Stimulated activated CD8-positive, alpha-beta memory T cell treated with anti-CD3 and anti-CD28 coated beads, Interleukin-4, amount 100 ng/mL, for 24 hours (primary cell): ENCODE results near the gene ASGR1.
"Not testable (repeated sequence)": the region's sequence is repeated elsewhere in the genome, so short reads cannot be mapped to it uniquely, and the experiment has no call there.

Source experiments
- DNase-seq: peaks from one replicate; pipeline ENCODE4 v3.0.0-alpha.2; 2020; ENCODE audit warnings: low read depth

Gene ASGR1

DNA sequence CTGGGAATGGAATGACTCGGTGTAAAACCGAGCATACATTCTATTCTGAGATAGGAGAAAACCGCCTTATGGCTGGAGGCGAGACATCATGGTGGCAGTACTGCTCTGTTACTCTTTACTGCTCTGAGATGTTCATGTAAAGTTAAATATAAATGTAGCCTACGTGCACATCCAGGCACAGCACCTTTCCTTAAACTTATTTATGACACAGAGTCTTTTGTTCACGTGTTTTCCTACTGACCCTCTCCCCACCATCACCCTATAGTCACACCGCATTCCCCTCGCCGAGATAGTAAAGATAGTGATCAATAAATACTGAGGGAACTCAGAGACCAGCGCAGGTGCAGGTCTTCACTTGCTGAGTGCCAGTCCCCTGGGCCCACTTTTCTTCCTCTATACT, 19.6 kb downstream of the ASGR1 start:
- not testable (repeated sequence) for DNase-seq

DNA sequence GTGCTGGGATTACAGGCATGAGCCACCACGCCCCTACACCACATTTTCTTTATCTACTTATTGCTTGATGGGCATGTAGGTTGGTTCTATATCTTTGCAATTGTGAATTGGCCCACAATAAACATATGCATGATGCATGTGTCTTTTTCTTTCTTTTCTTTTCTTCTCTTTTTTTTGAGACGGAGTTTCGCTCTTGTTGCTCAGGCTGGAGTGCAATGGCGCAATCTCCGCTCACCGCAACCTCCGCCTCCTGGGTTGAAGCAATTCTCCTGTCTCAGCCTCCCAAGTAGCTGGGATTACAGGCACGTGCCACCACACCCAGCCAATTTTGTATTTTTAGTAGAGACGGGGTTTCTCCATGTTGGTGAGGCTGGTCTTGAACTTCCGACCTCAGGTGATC, 20.7 kb downstream of the ASGR1 start:
- DNase-seq = not testable (repeated sequence)

DNA sequence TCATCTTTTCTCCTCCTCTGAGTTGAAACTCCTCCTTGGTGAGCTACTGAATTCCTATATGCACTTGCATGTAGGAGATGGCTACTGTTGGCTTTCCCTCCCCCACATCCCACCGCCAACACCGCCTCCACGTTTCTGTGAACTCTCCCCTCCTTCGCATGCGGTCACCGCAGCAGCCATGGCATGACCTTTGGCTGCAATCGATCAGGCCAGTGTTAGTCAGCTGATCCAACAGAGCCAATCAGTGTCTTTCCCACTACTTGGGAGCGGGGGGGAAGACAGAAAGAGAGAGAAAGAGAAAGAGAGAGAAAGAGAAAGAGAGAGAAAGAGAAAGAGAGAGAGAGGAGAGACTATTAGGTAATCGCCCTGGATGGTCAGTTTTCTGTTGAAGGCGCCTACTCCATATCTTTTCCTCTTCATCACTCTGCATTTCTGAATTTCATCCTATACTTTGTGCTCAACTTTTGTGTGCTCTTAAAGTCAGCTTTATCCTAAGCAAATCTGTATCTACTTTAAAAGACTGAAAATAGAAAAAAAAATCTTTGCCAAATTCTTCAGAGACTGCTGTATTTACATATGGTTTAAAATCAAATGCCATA, 22.7 kb downstream of the ASGR1 start:
- no peak for DNase-seq

DNA sequence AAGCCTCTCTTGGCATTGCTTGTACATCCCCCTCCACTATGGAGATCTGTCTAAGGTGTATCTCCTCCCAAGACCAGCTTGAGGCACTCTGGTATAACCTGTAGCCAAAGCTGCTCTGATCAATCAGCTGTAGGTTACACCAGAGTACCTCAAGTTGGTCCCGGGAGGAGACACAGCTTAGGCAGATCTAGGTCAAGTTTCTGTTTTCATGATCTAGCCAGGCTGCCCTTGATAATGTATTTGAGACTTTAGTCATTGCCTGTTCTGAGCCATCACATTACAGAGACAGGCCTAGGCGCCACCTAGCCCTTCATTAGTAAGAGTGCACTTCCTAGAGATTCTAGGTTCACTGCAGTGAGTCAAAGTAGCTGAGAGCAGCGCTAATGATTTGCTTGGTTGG, 31.4 kb downstream of the ASGR1 start:
- DNase-seq = no peak

GRCh38 chr17:7146115-7146514, 33.1 kb downstream of the ASGR1 start:
- DNase-seq = no peak

DNA sequence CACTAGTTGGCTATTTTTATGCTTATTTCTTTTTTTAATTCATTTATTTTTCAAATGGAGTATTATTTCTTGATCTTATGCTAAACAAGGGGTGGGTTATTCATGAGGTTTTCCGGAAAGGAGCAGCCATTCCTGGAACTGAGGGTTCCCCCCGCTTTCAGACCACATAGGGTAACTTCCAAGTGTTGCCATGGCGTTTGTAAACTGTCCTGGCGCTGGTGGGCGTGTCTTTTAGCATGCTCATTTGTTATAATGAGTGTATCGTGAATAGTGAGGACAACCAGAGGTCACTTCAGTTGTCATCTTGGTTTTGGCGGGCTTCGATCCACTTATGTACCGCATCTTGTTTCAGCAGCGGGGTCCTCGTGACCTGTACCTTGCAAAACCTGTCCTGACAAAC, 35.0 kb downstream of the ASGR1 start:
- DNase-seq = no peak

DNA sequence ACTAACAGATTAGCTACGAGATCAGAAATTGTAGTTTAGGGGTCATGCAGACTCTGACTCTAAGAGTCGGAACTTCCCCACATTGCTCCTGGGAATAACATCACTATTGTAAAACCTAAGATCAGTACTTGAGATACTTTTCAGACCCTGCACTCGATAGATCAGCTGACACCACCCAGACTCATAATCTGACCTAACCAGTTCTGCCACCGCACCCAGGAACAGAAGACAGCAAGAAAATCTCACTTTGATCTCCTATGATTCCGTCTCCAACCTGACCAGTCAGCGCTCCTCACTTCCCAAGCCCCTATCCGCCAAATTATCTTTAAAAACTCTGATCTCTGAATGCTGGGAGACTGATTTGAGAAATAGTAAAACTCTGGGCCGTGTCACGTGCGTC, 37.3 kb downstream of the ASGR1 start:
- DNase-seq = no peak

GRCh38 chr17:7139400-7139799, 39.8 kb downstream of the ASGR1 start:
- no peak for DNase-seq

- DNase-seq = no peak
Observed at GRCh38 chr17:7138800-7139381, 40.3 kb downstream of the ASGR1 start.

DNA sequence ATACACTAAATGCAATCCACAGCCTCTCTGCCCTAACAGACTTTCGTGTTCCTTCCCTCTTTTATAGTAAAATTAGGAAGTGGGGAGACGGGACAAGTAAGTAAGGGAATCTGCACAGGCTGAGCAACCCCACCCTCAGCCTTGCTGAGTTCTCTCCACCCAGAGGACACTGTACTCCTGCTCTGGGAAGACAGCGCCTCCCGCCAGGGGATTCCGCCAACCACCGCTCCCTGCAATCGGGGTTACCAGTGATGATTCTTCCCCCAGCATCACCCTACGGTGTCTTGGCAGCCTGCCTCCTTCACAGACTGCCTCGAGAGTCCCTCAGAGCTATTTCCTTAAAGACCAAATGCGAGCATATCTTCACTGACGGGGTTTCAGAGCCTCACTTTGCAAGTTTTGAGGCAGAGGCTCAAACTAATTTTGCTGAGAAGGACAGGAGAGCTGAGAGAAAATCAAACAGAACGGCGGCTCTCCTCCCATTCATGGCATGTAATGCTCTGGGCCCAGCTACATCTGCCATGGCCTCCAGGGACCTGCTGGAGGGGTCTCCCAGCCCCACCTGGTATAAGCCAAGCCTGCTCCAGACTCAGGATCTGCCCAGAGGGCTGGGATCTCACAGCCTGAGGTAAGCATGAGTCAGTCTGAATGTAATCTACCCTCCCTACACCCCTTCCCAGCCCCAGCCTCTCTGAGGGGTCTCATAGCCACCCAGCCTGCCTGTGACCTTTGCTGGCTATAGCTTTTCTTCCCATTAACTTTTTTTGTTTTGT, 41.8 kb downstream of the ASGR1 start:
- DNase-seq = no peak

GRCh38 chr17:7136266-7136877, 42.8 kb downstream of the ASGR1 start:
- DNase-seq = peak; percentile 63

- DNase-seq = no peak
Observed at GRCh38 chr17:7133916-7134315, 45.3 kb downstream of the ASGR1 start.

DNA sequence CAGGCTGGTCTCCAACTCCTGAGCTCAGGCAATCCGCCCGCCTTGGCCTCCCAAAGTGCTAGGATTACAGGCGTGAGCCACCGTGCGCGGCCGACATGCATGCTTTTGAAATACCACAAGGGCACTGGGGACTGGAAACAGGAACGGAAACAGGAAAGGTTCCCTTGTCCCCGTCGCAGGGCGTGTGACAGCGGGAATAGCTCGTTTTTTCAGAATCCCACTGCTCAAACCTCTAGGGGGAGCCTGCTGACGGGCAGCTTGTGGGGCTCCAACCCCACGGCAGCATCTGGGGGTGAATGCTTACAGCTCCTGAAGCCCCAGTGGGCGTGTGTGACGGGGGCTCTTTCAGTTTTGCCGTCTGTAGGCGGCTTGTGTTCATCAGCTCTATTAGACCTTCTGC, 45.7 kb downstream of the ASGR1 start:
- peak; percentile 46 for DNase-seq

DNA sequence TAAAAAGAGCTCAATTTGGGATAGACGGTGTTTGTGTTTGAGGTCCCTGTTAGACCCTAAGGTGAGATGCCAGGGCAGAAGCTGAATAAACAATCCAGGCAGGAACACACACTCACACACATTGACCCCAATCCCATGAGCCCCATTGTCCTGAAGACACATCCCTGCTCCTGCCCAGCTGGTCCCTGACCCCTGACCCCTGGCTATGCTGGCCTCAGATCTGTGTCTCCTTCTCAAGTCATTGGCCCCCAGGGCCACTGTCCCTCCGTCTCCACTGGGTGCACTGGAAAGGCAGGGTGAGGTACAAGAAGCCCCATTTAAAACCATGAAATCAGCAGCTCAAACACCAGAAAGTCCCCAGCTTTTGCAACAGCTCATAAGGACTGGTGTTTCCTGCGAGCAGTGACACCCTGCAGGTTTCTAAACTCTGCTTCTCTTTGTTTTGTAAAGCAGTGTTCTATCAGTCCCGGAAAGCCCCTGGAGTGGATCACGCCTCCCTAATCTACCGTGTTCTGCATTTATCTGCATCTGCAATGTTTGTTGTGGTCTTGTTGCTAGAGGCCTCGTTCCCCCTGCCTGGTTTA, 46.6 kb downstream of the ASGR1 start:
- peak; percentile 15 for DNase-seq

DNA sequence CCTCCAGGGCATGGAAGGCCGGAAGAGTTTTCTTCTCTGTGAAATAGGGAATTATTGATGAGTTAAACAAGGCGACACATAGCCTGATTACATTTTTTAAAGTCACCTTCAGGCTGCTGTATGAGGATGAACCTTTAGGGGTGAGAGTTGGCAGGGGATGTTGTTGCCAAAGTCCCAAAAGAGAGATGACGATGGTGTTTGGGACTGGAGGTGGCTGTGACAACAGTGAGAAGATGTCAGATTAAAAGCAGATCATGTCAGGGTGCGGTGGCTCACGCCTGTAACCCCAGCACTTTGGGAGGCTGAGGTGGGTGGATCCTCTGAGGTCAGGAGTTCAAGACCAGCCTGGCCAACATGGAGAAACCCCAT, 47.8 kb downstream of the ASGR1 start:
- no peak for DNase-seq

DNA sequence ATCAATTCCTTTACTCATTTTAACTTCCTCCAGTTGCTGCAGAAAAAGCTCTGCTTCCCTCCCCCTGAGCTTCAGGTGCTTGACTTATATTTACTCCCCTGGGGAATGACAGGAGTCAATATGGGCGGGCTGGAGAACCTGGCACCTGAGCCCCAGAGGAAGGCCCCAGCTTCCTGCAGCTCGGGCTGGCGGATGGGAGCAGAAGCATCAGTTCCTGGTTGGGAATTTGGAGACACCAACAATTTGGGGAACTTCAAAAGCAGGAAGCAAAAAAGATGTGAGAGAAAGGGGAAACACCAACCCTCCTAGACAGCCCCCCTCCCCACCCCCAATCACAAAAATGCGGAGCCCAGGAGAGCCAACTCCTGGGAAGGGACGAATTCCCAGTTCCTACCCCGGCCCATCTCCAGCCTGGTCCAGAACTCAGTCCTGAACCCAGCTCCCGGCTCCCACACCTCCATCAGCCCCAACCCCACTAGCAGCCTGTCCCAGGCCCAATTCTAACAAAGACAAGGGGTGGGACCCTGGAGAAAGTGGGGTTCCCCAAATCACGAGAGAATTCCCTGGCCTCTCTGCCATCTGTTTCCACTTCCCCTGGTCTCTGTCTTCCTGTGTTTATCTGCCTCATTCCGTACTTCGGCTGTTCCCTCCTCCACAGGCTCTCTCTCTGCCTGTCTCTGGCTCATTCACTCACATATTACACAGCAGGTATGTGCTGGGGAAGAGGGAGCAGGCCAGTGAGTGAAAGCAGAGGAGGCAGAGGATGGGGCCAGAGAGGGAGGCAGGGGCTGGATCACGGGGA, 48.3 kb downstream of the ASGR1 start:
- no peak for DNase-seq

DNA sequence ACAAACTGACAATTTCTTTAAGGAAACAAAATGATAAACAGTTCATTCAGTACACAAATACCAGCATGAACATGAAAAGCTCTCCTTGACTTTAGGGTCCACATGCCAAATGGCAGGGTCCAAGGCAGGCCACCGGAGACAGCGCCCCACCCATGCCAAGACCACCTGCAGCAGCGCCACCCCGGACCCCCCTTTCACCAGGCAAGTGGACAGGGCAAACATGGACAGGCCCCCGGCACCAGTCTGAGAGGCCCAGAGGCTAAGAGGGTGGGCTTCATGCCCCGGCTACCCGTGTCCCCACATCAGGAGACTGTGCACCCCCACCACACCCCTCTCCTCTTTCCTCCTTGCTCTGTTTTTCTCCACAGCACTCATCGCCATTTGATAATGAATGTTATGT, 49.9 kb downstream of the ASGR1 start:
- no peak for DNase-seq

DNA sequence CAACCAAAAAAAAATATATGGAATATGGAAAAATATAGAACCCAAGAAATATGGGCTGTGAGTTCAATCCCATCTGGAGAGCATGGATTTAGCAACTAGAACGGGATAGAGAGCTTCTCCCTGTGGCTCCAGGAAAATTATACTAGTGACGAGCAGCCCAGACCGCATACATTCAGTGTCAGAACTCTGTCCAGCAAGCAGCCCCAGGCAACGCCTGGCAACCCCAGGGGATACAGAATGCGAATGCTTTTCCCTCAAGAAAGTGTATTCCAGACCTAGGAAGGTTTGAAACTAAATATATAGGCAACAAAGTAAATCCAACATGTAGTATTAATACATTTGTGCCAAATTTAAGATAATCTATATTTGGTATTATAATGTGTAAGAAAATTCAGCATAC, 51.0 kb downstream of the ASGR1 start:
- DNase-seq = no peak

GRCh38 chr17:7127501-7127900, 51.7 kb downstream of the ASGR1 start:
- DNase-seq = not testable (repeated sequence)

GRCh38 chr17:7126386-7126785, 52.8 kb downstream of the ASGR1 start:
- not testable (repeated sequence) for DNase-seq

DNA sequence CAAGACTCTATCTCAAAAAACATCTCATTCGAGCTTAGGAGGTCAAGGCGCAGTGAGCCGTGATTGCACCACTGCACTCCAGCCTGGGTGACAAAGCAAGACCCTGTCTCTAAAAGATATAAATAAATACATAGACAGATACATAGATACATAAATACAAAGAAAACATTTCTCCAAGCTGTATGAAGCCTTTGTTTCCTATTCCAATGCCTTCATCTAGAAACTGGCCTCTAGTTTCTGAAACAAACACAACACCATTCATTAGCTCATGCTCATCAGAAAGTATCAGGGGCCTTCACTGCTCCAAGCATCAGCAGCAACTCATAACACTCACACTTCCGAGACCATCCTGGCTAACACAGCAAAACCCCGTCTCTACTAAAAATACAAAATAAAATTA, 54.2 kb downstream of the ASGR1 start:
- no peak for DNase-seq

GRCh38 chr17:7123844-7124243, 55.3 kb downstream of the ASGR1 start:
- DNase-seq = no peak
